ENCODE data around the gene NONO. TPM values are rescaled to one million over a fixed set of nuclear protein-coding genes. Genes with fewer than 3 reads are reported as not detected.

NONO gene, protein sequence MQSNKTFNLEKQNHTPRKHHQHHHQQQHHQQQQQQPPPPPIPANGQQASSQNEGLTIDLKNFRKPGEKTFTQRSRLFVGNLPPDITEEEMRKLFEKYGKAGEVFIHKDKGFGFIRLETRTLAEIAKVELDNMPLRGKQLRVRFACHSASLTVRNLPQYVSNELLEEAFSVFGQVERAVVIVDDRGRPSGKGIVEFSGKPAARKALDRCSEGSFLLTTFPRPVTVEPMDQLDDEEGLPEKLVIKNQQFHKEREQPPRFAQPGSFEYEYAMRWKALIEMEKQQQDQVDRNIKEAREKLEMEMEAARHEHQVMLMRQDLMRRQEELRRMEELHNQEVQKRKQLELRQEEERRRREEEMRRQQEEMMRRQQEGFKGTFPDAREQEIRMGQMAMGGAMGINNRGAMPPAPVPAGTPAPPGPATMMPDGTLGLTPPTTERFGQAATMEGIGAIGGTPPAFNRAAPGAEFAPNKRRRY
- 100 to 1,000 TPM; 490 to 531 TPM for total RNA-seq

GRCh38 chrX:71283403-71284143 is at the start of gene NONO:
NONO (plus strand) TSS chrX:71283635; CDS start chrX:71290638, 7,003 bp downstream.
- H3K4me1 Mint-ChIP-seq (ENCODE audit: low read depth), result peaks cover 8% of the 10 kb centered on the region
- peaks cover 23% of the 10 kb centered on the region for H3K36me3 Mint-ChIP-seq (ENCODE audit: low read depth)
- H3K27me3 Mint-ChIP-seq (ENCODE audit: low read depth), result no peaks in the 10 kb centered on the region
- H3K4me3 Mint-ChIP-seq, result peak within 1 kb of the TSS; percentile 88
- peak within 1 kb of the TSS; percentile 97 for H3K27ac Mint-ChIP-seq
- peak; percentile 91 for DNase-seq
- intact Hi-C loops (cut with micrococcal nuclease), result loop anchor here (1.0 to 2.0 kb wide), 9 partner anchors 17 to 257 kb away; partner anchors contain the start of genes IL2RG, ITGB1BP2, SNX12 and TAF1
- H3K9me3 Mint-ChIP-seq, result peaks cover 2% of the 10 kb centered on the region
- CTCF ChIA-PET, result interaction anchor here (0.5 to 1.7 kb wide), 4 partner anchors 29 to 172 kb away, joined by 3 to 5 read pairs (median 4); partner anchors contain the start of gene ZMYM3

DNA sequence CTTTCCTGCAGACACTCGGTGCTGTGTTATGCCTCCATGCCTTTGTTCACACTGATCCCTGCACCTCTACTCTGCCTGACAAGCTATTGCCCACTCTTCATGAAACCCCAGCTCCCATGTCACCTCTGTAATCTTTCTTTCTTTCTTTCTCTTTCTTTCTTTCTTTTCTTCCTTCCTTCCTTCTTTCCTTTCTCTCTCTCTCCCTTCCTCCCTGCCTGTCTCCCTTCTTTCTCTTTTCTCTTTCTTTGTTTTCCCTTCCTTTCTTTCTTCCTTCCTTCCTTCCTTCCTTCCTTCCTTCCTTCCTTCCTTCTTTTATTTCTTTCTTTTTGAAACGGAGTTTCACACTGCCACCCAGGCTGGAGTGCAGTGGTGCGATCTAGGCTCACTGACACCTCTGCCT is 48.0 kb upstream of the NONO start:
- DNase-seq, result no peak
- intact Hi-C loops (cut with micrococcal nuclease), result no loop called here
- Mint-ChIP-seq H3K27me3 (ENCODE audit: low read depth) (no peaks in the 10 kb centered on the region), H3K27ac (no peak overlapping the region), H3K36me3 (ENCODE audit: low read depth) (peaks cover 7% of the 10 kb centered on the region), H3K4me3 (no peak overlapping the region), H3K4me1 (ENCODE audit: low read depth) (no peaks in the 10 kb centered on the region), H3K9me3 (no peaks in the 10 kb centered on the region)
- CTCF ChIA-PET, result no interaction called here

DNA sequence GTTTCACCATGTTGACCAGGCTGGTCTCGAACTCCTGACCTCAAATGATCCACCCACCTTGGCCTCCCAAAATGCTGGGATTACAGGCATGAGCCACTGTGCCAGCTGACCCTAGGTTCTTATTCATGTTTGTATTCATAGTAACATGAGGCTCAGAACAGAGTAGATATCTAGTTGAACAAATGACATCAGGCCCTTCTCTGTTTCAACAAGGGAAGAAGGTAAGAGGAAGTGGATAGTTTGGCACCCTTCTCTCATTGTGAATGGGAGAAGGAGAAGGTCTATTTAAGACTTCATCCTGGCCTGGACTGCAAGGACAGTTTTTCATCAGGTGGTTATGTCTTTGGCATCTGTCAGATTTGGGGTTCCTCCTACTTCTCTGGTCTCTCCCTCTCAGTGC is 46.6 kb upstream of the NONO start:
- Mint-ChIP-seq H3K4me3 (no peak overlapping the region), H3K9me3 (no peaks in the 10 kb centered on the region), H3K36me3 (ENCODE audit: low read depth) (peaks cover 10% of the 10 kb centered on the region), H3K4me1 (ENCODE audit: low read depth) (no peaks in the 10 kb centered on the region), H3K27ac (no peak overlapping the region), H3K27me3 (ENCODE audit: low read depth) (no peaks in the 10 kb centered on the region)
- CTCF ChIA-PET, result no interaction called here
- no peak for DNase-seq
- intact Hi-C loops (cut with micrococcal nuclease), result no loop called here

- Mint-ChIP-seq H3K27ac (no peak overlapping the region), H3K9me3 (no peaks in the 10 kb centered on the region), H3K4me1 (ENCODE audit: low read depth) (no peaks in the 10 kb centered on the region), H3K4me3 (no peak overlapping the region), H3K36me3 (ENCODE audit: low read depth) (peaks cover 16% of the 10 kb centered on the region), H3K27me3 (ENCODE audit: low read depth) (no peaks in the 10 kb centered on the region)
- CTCF ChIA-PET, result no interaction called here
- intact Hi-C loops (cut with micrococcal nuclease), result no loop called here
- DNase-seq, result no peak
Observed at GRCh38 chrX:71239781-71240180, 43.7 kb upstream of the NONO start.

- Mint-ChIP-seq H3K9me3 (no peaks in the 10 kb centered on the region), H3K27ac (no peak overlapping the region), H3K27me3 (ENCODE audit: low read depth) (no peaks in the 10 kb centered on the region), H3K36me3 (ENCODE audit: low read depth) (peaks cover 21% of the 10 kb centered on the region), H3K4me1 (ENCODE audit: low read depth) (no peaks in the 10 kb centered on the region), H3K4me3 (no peak overlapping the region)
- intact Hi-C loops (cut with micrococcal nuclease), result no loop called here
- CTCF ChIA-PET, result no interaction called here
- DNase-seq, result no peak
Observed at GRCh38 chrX:71241301-71241700, 42.1 kb upstream of the NONO start.

- H3K4me1 Mint-ChIP-seq (ENCODE audit: low read depth), result no peaks in the 10 kb centered on the region
- DNase-seq, result no peak
- H3K27ac Mint-ChIP-seq, result no peak overlapping the region
- H3K27me3 Mint-ChIP-seq (ENCODE audit: low read depth), result no peaks in the 10 kb centered on the region
- no peaks in the 10 kb centered on the region for H3K9me3 Mint-ChIP-seq
- peaks cover 24% of the 10 kb centered on the region for H3K36me3 Mint-ChIP-seq (ENCODE audit: low read depth)
- intact Hi-C loops (cut with micrococcal nuclease), result no loop called here
- CTCF ChIA-PET, result no interaction called here
- no peak overlapping the region for H3K4me3 Mint-ChIP-seq
Observed at GRCh38 chrX:71244359-71245128, 38.9 kb upstream of the NONO start.

DNA sequence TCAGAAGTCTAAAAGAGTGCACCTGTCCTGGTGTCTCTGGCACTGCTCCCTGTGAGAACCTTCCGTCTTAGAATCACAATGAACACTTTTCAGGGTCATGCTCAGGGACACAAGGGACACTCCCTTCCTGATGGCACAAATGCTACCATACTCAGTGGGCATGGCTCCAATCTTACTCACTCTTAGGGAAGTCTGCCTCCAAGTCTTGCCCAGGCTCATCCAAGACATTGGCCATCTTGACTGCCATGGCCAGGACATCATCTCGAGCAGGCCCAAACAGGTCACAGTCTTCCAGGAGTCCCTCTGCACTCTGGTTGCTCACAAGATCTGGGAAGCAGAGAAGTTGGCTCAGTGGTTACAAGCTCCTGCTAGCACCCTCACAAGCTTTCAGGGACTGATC is 38.3 kb upstream of the NONO start:
- Mint-ChIP-seq H3K9me3 (no peaks in the 10 kb centered on the region), H3K27ac (no peak overlapping the region), H3K4me3 (no peak overlapping the region), H3K36me3 (ENCODE audit: low read depth) (peaks cover 20% of the 10 kb centered on the region), H3K4me1 (ENCODE audit: low read depth) (no peaks in the 10 kb centered on the region), H3K27me3 (ENCODE audit: low read depth) (no peaks in the 10 kb centered on the region)
- DNase-seq, result no peak
- intact Hi-C loops (cut with micrococcal nuclease), result no loop called here
- CTCF ChIA-PET, result no interaction called here

DNA sequence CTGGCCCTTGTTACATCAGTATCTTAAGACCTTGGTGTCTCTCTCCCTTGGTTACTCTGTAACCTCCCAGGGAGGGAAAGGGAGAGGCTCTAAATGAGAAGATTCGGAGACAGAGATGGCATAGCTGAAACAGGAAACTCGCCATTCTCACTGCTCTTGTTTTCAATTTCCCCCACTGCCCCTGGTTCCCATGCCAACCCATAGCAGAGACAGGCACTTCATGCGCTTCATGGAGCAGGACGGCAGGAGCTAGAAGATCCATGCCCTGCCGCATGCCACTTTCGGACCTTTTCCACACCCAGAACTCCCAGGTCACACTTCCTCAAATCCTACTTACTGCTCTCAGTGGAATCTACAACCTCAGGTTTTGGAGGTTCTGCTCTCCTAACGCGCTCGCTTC is 32.6 kb upstream of the NONO start:
- H3K36me3 Mint-ChIP-seq (ENCODE audit: low read depth), result peaks cover 2% of the 10 kb centered on the region
- no peaks in the 10 kb centered on the region for H3K27me3 Mint-ChIP-seq (ENCODE audit: low read depth)
- intact Hi-C loops (cut with micrococcal nuclease), result loop anchor here (5.0 kb wide), 1 partner anchor 184 kb away; the partner anchor contains the start of gene SNX12
- no peak for DNase-seq
- H3K4me1 Mint-ChIP-seq (ENCODE audit: low read depth), result peaks cover 28% of the 10 kb centered on the region
- no peak overlapping the region for H3K27ac Mint-ChIP-seq
- CTCF ChIA-PET, result no interaction called here
- no peak overlapping the region for H3K4me3 Mint-ChIP-seq
- no peaks in the 10 kb centered on the region for H3K9me3 Mint-ChIP-seq

DNA sequence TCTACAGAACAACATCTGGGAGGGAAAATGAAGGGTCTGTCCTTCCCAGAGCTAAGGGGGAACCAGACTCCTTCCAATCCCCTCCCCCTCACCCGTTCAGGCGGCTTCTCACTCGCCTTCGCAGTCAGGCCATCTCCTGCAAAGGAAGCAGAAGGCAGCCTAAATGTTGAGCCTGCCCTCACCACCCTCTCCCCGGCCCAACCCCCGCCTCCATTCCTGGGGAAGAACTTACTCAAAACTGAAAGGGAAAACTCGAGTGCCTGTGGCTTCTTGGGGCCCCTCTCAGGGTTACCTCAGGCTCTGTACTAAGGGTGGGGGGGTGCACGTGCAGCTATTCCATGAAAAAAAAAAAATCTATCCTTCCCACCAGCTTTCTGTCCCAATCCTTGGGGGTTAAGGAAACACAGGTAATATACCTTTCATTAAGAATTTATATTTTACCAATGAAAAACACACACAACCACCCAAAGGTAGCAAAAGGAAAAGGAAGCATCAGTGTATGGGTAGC is 31.9 kb upstream of the NONO start:
- Mint-ChIP-seq H3K36me3 (ENCODE audit: low read depth) (peaks cover 2% of the 10 kb centered on the region), H3K4me1 (ENCODE audit: low read depth) (peaks cover 29% of the 10 kb centered on the region), H3K9me3 (no peaks in the 10 kb centered on the region), H3K27me3 (ENCODE audit: low read depth) (no peaks in the 10 kb centered on the region), H3K27ac (peak overlapping the region; percentile 65), H3K4me3 (peak overlapping the region; percentile 48)
- CTCF ChIA-PET, result no interaction called here
- intact Hi-C loops (cut with micrococcal nuclease), result loop anchor here (5.0 kb wide), 1 partner anchor 184 kb away; the partner anchor contains the start of gene SNX12
- peak; percentile 51 for DNase-seq

- Mint-ChIP-seq H3K27ac (no peak overlapping the region), H3K9me3 (no peaks in the 10 kb centered on the region), H3K27me3 (ENCODE audit: low read depth) (no peaks in the 10 kb centered on the region), H3K36me3 (ENCODE audit: low read depth) (no peaks in the 10 kb centered on the region), H3K4me3 (peak overlapping the region; percentile 48), H3K4me1 (ENCODE audit: low read depth) (peaks cover 29% of the 10 kb centered on the region)
- CTCF ChIA-PET, result no interaction called here
- no peak for DNase-seq
- intact Hi-C loops (cut with micrococcal nuclease), result loop anchor here (5.0 kb wide), 1 partner anchor 185 kb away; the partner anchor contains the start of gene SNX12
Observed at GRCh38 chrX:71252221-71252620, 31.2 kb upstream of the NONO start.

GRCh38 chrX:71253253-71254091 is 30.0 kb upstream of the NONO start:
- Mint-ChIP-seq H3K27me3 (ENCODE audit: low read depth) (no peaks in the 10 kb centered on the region), H3K27ac (peak overlapping the region; percentile 76), H3K36me3 (ENCODE audit: low read depth) (no peaks in the 10 kb centered on the region), H3K4me3 (peak overlapping the region; percentile 87), H3K9me3 (no peaks in the 10 kb centered on the region), H3K4me1 (ENCODE audit: low read depth) (peaks cover 29% of the 10 kb centered on the region)
- peak; percentile 39 for DNase-seq
- intact Hi-C loops (cut with micrococcal nuclease), result loop anchor here (1.0 to 5.0 kb wide), 5 partner anchors 30 to 186 kb away; partner anchors contain the start of genes NONO, SNX12 and TAF1
- CTCF ChIA-PET, result interaction anchor here (0.7 to 1.0 kb wide), 2 partner anchors 101 to 258 kb away, joined by 3 read pairs; no protein-coding TSS in a partner anchor
